Natural killer cell treated with Interleukin-12 subunit alpha and Interleukin-12 subunit beta and Interleukin-15 and Interleukin-18, amount 100 ng/mL, for 72 hours (primary cell): ENCODE measurements around the gene RER1. TPM values are rescaled to one million over a fixed set of nuclear protein-coding genes. Genes with fewer than 3 reads are reported as not detected.
A peak's percentile ranks its signal among the peaks of the same experiment; 100 is the strongest.

ENCODE experiments used
- ATAC-seq, 2 donors: fragments of 150-1000 bp; cut with Tn5 transposase in 1 of 2; sonication (Bioruptor Pico), chemical (Tn5 transposase) in 1 of 2; 2 replicates each; pipeline ENCODE4 v1.10.0; 2021
- DNase-seq: peaks from one replicate; pipeline ENCODE4 v3.0.0; 2022; ENCODE audit warnings: low spot score
- H3K27ac Mint-ChIP-seq, 2 donors: 1 replicate in 1 of 2; 2 replicates in 1 of 2; pipeline ENCODE4 v1.8.0; 2022; ENCODE audit warnings: mixed read lengths in 2 of 2, mild to moderate bottlenecking in 1 of 2, moderate library complexity in 1 of 2
- H3K27me3 Mint-ChIP-seq, 2 donors: 1 replicate in 1 of 2; 2 replicates in 1 of 2; pipeline ENCODE4 v1.8.0; 2022; ENCODE audit warnings: mixed read lengths in 2 of 2
- H3K36me3 Mint-ChIP-seq: one replicate; pipeline ENCODE4 v1.8.0; 2022; ENCODE audit warnings: mixed read lengths
- H3K4me1 Mint-ChIP-seq, 2 donors: 1 replicate in 1 of 2; 2 replicates in 1 of 2; pipeline ENCODE4 v1.8.0; 2022; ENCODE audit warnings: low read depth in 2 of 2, mixed read lengths in 2 of 2, mild to moderate bottlenecking in 1 of 2
- H3K4me3 Mint-ChIP-seq: one replicate; pipeline ENCODE4 v1.8.0; 2022; ENCODE audit warnings: mixed read lengths
- H3K9me3 Mint-ChIP-seq: 2 replicates; pipeline ENCODE4 v1.8.0; 2022; ENCODE audit warnings: mixed read lengths
- total RNA-seq, 2 donors: library from RNA; stranded (reverse); gene quantifications; one replicate each; pipeline ENCODE4 v1.2.3, GENCODE V29; 2022

Gene RER1
- total RNA-seq, 2 donors from 2014 or later: 139 to 161 TPM

GRCh38 chr1:2385606-2386280 is 5.9 kb upstream of the RER1 start:
- H3K27ac Mint-ChIP-seq: peak overlapping the region in 1 of 2 donors; percentile 72
- no peaks in the 10 kb centered on the region for H3K27me3 Mint-ChIP-seq
- peaks cover 5 to 10% of the 10 kb centered on the region in 2 donors for H3K4me1 Mint-ChIP-seq
- H3K36me3 Mint-ChIP-seq: no peaks in the 10 kb centered on the region
- H3K9me3 Mint-ChIP-seq: no peaks in the 10 kb centered on the region
- DNase-seq: peak; percentile 56
- H3K4me3 Mint-ChIP-seq: no peak overlapping the region
- no peak for ATAC-seq

DNA sequence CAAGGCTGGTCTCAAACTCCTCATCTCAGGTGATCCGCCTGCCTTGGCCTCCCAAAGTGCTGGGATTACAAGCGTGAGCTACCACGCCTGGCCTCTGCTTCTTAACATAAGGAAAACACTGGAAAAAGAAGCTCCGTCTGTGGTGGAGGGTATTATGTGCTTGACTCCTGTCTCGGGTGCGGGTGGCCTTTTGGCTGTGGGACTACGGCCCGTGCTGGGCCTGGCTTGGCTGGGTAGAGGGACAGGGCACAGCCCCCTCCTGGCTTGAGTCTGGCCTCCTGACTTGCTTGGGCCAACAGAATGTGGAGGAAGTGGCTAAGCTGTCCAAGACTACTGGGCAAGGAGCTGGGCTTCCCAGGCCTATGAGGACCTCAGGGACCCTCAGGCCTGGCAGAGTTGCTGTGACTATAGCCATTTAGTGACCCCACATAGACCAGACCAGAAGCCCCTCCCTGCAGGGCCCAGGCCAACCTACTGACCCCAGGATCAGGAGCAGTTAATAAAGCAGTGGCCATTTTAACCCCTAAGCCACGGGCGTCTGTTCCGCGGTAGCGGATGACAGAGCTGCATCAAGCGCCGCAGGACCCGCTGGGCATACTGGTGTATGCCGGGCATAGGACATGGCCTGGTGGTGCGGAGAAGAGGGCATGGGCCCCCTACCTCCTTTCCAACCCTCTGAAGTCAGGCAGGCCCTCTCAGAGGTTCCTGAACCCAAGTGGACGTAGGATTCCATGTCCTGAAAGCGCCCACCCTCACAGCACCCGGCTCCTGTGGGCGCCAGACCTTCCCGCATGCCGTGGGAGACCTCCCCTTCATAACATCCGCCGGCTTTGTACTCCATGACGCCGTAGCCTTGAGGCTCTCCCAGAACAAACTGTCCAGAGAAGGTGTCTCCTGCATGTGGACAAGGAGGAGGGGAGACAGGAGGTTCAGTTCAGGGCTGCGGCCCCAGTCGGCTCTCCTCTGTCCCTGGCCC is 4.7 kb upstream of the RER1 start:
- Mint-ChIP-seq H3K4me3 (no peak overlapping the region), H3K27me3 (no peaks in the 10 kb centered on the region), H3K4me1 (peaks cover 5 to 10% of the 10 kb centered on the region in 2 donors), H3K36me3 (no peaks in the 10 kb centered on the region), H3K9me3 (no peaks in the 10 kb centered on the region), H3K27ac (no peak overlapping the region)
- DNase-seq (peak; percentile 54), ATAC-seq (no peak)

- Mint-ChIP-seq H3K4me1 (peaks cover 16 to 21% of the 10 kb centered on the region in 2 donors), H3K27me3 (no peaks in the 10 kb centered on the region), H3K36me3 (no peaks in the 10 kb centered on the region), H3K9me3 (no peaks in the 10 kb centered on the region), H3K27ac (no peak overlapping the region), H3K4me3 (no peak overlapping the region)
- ATAC-seq (no peak), DNase-seq (peak; percentile 28)
Measured at GRCh38 chr1:2388004-2388913, 3.4 kb upstream of the RER1 start.

DNA sequence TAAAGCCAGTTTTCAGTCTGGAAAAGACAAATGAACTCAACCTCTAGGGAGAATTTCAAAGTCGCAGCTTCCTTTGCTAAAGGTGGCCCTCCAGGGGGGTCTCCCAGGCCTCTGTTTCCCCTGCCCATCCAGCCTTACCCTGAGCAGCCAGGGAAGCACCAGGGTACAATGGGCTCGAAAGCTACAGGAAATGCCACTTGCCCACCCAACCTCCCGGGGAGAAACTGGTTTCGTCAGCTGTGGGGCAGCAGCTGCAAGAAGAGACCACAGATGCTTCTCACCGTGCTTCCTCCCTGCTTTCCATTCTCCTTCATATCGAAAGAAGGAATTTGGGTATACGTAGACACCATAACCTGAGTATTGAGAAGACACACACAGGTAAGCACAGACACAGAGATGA is 2.0 kb upstream of the RER1 start:
- Mint-ChIP-seq H3K9me3 (no peaks in the 10 kb centered on the region), H3K27ac (no peak overlapping the region), H3K4me3 (peak overlapping the region; percentile 76), H3K4me1 (peaks cover 28 to 30% of the 10 kb centered on the region in 2 donors), H3K27me3 (no peaks in the 10 kb centered on the region), H3K36me3 (no peaks in the 10 kb centered on the region)
- DNase-seq (no peak), ATAC-seq (no peak)

GRCh38 chr1:2391931-2392509 is 379 bp downstream of the RER1 start:
- peak overlapping the region; percentile 82 to 96 for H3K27ac Mint-ChIP-seq
- no peak for DNase-seq
- H3K36me3 Mint-ChIP-seq: peaks cover 2% of the 10 kb centered on the region
- no peak for ATAC-seq
- peak overlapping the region; percentile 89 for H3K4me3 Mint-ChIP-seq
- no peaks in the 10 kb centered on the region for H3K9me3 Mint-ChIP-seq
- H3K4me1 Mint-ChIP-seq: peaks cover 28 to 37% of the 10 kb centered on the region in 2 donors
- no peaks in the 10 kb centered on the region for H3K27me3 Mint-ChIP-seq

DNA sequence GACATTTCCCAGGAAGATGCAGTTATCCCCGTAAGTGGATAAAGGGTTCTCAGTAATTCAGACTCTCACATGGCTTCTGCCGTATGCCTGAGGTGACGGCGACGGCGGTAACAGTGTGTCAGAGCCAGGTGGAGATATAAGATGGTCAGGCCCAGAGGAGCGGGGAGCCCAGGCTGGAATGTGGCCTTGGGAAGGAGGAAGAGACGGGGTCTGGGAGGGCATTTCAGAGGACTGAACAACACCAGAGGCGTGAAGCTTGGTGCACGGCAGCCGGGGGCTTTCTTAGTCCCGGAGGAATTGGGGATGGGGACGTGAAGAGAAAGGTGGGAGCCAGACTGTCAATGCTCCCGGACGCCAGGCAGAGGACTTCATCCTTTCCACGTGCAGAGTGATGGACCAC is 1.0 kb downstream of the RER1 start:
- ATAC-seq (no peak), DNase-seq (no peak)
- Mint-ChIP-seq H3K27ac (peak overlapping the region; percentile 82 to 96), H3K4me1 (peaks cover 28 to 38% of the 10 kb centered on the region in 2 donors), H3K27me3 (no peaks in the 10 kb centered on the region), H3K9me3 (no peaks in the 10 kb centered on the region), H3K36me3 (peaks cover 4% of the 10 kb centered on the region), H3K4me3 (peak overlapping the region; percentile 89)

GRCh38 chr1:2393471-2393877 is 1.8 kb downstream of the RER1 start:
- peaks cover 28 to 38% of the 10 kb centered on the region in 2 donors for H3K4me1 Mint-ChIP-seq
- no peaks in the 10 kb centered on the region for H3K27me3 Mint-ChIP-seq
- peak overlapping the region; percentile 89 for H3K4me3 Mint-ChIP-seq
- no peak for DNase-seq
- no peaks in the 10 kb centered on the region for H3K9me3 Mint-ChIP-seq
- H3K36me3 Mint-ChIP-seq: peaks cover 4% of the 10 kb centered on the region
- ATAC-seq: no peak
- H3K27ac Mint-ChIP-seq: peak overlapping the region; percentile 82 to 96

- DNase-seq: no peak
- no peaks in the 10 kb centered on the region for H3K27me3 Mint-ChIP-seq
- H3K4me3 Mint-ChIP-seq: no peak overlapping the region
- peaks cover 6% of the 10 kb centered on the region for H3K36me3 Mint-ChIP-seq
- ATAC-seq: no peak
- no peaks in the 10 kb centered on the region for H3K9me3 Mint-ChIP-seq
- H3K27ac Mint-ChIP-seq: peak overlapping the region; percentile 39 to 96
- peaks cover 30 to 38% of the 10 kb centered on the region in 2 donors for H3K4me1 Mint-ChIP-seq
Measured at GRCh38 chr1:2394220-2394619, 2.6 kb downstream of the RER1 start.

- Mint-ChIP-seq H3K36me3 (peaks cover 9% of the 10 kb centered on the region), H3K27ac (peak overlapping the region in 1 of 2 donors; percentile 43), H3K4me1 (peaks cover 35 to 37% of the 10 kb centered on the region in 2 donors), H3K4me3 (no peak overlapping the region), H3K27me3 (no peaks in the 10 kb centered on the region), H3K9me3 (no peaks in the 10 kb centered on the region)
- DNase-seq: no peak
- no peak for ATAC-seq
Measured at GRCh38 chr1:2394761-2395160, 3.1 kb downstream of the RER1 start.

DNA sequence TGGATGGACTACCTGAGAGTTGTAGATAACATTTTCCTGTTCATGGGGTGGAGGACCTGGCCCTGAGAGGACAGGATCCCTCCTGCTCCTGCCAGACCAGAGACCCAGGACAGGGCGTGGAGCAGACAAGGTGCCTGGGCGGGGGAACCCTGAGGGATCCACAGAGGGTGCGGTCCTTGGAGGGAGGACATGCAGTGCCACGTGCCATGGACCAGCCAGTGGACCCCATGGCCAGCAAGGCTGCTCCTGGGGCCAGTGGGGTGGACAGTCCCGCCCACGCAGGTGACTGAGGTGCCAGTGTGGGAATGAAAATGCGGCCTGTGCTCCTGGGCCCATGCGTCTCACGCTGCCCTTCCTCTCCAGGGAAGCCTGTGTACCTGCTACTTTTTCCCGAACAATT is 3.6 kb downstream of the RER1 start:
- Mint-ChIP-seq H3K9me3 (no peaks in the 10 kb centered on the region), H3K27ac (peak overlapping the region in 1 of 2 donors; percentile 43), H3K4me3 (no peak overlapping the region), H3K36me3 (peaks cover 9% of the 10 kb centered on the region), H3K4me1 (peaks cover 32 to 33% of the 10 kb centered on the region in 2 donors), H3K27me3 (no peaks in the 10 kb centered on the region)
- ATAC-seq: no peak
- no peak for DNase-seq

GRCh38 chr1:2396059-2396458 is 4.4 kb downstream of the RER1 start:
- no peak for ATAC-seq
- peaks cover 36 to 37% of the 10 kb centered on the region in 2 donors for H3K4me1 Mint-ChIP-seq
- H3K9me3 Mint-ChIP-seq: no peaks in the 10 kb centered on the region
- no peak for DNase-seq
- H3K4me3 Mint-ChIP-seq: no peak overlapping the region
- H3K27ac Mint-ChIP-seq: no peak overlapping the region
- H3K36me3 Mint-ChIP-seq: peaks cover 15% of the 10 kb centered on the region
- no peaks in the 10 kb centered on the region for H3K27me3 Mint-ChIP-seq

DNA sequence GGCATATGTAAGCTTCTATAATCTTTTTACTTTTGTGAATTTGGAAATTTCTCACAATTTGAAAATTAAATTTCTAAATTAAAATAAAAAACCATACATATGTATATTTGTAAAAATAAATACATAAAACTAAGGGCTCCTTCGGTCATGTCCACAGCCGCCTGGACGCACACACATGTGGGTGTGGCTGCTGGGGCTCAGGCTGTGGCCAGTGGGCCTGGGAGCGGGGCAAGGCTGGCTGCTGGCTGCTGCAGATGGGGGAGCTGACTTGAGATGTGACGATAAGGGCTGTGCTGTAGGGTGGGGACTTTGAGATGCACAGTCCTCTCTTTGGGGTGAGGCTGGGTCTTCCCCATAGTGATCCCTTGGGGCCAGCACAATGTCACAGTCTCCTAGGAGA is 4.8 kb downstream of the RER1 start:
- ATAC-seq: no peak
- peaks cover 15% of the 10 kb centered on the region for H3K36me3 Mint-ChIP-seq
- peaks cover 37 to 38% of the 10 kb centered on the region in 2 donors for H3K4me1 Mint-ChIP-seq
- no peaks in the 10 kb centered on the region for H3K27me3 Mint-ChIP-seq
- no peak overlapping the region for H3K4me3 Mint-ChIP-seq
- no peaks in the 10 kb centered on the region for H3K9me3 Mint-ChIP-seq
- H3K27ac Mint-ChIP-seq: no peak overlapping the region
- no peak for DNase-seq
